Measurements from ENCODE around the gene AOC1.
A peak's percentile ranks its signal among the peaks of the same experiment; 100 is the strongest.
"Not testable (repeated sequence)": the region's sequence is repeated elsewhere in the genome, so short reads cannot be mapped to it uniquely, and the experiment has no call there.

AOC1 gene

GRCh38 chr7:150898475-150899011, 46.2 kb downstream of the AOC1 start:
- DNase-seq = peak; percentile 87

- no peak for DNase-seq
These were observed 48.4 kb downstream of the AOC1 start for GRCh38 chr7:150900675-150901074.

DNA sequence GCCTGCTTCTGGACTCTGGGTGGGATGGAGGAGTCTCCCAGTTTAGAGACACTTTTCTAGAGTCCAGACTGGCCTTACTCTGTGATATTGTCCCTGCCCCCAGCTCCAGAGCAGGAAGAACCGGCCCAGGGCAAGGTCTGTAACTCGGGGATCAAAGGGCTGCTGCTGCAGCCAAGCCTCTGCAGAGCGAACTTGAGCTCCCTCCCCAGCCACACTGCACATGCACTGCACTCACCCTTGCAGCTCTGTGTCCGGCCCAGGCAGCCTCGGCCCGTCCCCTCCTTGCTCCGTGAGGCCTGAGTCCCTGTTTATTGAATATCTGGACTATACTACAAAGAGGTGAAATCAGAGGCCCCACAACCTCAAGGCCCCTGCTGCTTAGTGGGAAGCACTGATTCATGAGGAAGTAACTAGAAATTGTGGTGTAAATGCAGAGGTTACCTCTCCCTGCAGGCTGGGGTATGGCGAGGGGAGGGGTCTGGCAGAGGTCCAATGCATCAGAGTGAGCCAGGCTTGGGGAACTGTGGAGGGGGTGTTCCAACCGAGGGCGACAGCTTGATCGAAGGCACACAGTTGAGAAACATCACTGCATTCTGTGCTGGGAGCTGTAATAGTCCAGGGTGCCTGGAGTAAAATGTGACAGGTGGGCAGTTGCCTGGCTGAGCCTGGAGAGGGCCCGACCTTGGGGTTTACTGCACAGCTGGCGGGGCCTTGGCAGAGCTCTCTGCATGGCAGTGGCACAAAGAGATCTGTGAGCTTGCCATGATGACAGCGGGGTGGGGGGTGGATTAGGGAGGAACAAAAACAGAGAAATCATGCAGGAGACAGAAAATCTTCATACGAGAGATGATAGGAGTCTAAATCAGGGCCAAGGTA, 49.1 kb downstream of the AOC1 start:
- no peak for DNase-seq

DNA sequence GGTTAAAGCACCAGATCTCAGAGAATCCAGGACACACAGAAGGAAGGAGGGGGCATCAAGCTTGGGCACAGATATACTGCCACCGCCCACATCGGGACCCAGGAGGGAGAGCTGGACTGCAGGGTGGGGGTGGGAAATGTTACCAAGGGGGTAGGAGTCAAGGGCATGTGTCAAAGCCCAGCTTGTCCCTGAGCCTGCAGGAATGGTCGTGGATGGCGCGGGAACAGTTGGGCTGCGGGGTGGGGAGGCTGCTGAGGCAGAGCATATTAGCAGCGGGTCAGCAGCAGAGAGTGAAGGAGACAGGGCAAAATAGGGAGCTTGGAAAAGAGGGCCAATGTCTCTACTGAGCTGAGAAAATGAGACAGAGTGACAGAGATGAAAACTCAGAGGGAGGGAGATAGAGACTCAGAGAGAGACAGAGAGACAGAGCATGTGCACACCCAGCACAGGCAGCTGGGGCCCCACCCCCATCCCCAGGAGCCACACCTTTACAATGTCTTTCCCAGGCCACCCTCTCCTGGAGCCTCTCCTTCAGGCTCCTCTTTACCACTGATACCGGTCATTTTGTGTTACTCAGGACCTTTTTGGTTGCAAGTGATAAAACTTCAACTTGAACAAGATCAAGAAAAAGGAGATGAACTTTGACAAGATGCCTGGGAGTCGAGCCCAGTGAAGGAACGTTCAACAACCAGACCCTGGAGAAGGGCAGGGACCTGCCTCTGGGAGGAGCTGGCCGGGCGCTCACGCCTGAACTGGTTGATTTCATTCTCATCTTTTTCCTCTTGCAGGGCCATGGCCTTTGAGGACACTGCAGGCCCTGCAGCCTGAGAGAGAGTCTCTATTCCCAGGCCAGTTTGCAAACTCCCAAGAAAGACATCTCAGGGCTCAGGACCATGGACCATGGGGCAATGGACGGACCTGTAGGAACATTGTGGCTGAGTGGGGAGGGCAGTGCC, 50.0 kb downstream of the AOC1 start:
- no peak for DNase-seq

DNA sequence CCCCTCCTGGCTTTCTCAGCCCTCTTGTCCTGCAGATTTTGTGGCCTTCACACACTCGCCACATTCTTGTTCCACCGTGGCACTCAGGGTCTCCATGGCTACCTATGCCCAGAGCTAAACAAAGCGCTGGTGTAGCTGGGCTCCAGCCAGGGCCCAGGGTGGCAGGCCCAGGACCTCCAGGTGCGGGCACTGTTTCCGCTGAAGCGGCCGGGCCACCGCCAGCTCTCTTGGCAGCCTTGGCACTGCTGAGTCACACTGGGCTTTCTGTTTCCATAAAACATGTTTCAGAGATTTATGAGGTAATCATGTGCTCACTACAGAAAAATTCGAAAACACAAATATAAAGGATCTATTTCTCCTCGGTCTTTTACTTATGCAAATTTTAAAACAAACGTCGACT, 51.3 kb downstream of the AOC1 start:
- no peak for DNase-seq

DNA sequence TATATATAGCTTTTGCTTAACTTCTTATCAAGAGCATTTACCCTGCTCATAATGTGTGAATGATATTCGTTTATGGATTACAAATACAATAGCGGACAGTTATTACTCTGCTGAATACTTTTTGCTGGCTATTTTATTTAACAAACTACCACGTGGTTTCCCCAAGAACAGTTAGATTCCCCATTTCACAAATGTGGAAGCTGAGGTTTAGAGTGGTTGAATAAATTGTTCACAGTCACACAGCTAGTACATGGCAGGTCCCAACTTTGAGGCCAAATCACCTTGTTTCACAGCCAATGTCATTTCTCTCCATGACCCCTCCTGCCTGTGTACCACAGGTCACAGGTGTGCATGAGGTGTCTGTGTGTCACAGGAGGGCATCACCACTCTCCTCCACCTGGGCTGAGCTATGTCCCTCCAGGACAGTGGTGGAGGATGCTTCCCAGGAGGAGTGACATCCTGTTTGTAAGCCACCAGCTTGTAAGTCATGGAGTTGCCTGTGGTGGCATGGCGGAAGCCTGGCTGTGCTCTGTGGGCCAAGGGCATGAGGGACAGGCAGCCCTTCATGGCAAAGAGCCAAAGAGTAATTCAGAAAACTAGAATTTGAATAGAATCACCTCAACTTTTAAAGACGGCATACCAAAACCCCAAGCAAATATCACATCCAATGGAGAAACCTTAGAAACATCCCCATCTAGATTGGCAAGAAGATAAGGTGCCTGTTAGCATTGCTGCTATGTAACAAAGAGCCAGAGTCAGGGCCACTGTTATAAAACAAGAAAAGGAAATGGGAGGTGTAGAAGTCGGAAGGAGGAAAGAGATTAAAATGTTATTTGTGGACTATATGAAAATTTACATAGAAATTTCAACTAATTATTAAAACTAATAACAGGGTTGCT, 51.9 kb downstream of the AOC1 start:
- no peak for DNase-seq

DNA sequence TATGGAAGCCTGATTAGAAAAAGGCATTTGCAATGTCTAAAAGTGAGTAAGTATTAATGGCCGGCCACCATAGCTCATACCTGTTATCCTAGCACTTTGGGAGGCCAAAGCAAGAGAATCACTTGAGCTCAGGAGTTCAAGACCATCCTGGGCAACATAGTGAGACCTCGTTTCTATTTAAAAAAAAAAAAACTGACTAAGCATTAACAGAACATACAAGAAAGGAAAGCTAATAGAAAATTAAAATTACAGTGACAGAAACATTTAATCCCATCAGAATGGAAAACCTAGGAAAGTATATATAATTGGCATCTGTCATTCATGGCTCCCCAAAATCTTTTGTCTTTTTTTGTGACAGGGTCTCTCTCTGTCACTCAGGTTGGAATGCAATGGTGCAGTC, 55.9 kb downstream of the AOC1 start:
- DNase-seq = no peak

GRCh38 chr7:150909200-150909995, 57.1 kb downstream of the AOC1 start:
- DNase-seq = peak; percentile 59

GRCh38 chr7:150910305-150910995, 58.1 kb downstream of the AOC1 start:
- DNase-seq = not testable (repeated sequence)

- DNase-seq = no peak
These were observed 58.7 kb downstream of the AOC1 start for GRCh38 chr7:150910996-150911422.
